ENCODE measurements around the gene TMUB2. TPM values are rescaled to one million over a fixed set of nuclear protein-coding genes. Genes with fewer than 3 reads are reported as not detected.
A peak's percentile ranks its signal among the peaks of the same experiment; 100 is the strongest.

TMUB2 gene
- total RNA-seq, 4 donors from 2014 or later, result 14.6 to 25.5 (median 21.6) TPM

GRCh38 chr17:44197980-44198720, 11.4 kb downstream of the TMUB2 start:
- 7 to 20% methylated on average over 1 to 2 of the region's 11 CpGs for WGBS, 2 donors
- H3K9me3 ChIP-seq, result no peaks in the 10 kb centered on the region
- no peaks in the 10 kb centered on the region for H3K27me3 ChIP-seq
- intact Hi-C loops (cut with DNase I), result no loop called here
- DNase-seq, result no peak
- H3K4me3 ChIP-seq, result peak overlapping the region; percentile 85 to 98 (median 89)
- H3K27ac ChIP-seq, result peak overlapping the region; percentile 96 to 100 (median 99)
- peaks cover 19 to 48% (median 27%) of the 10 kb centered on the region in 3 donors for H3K4me1 ChIP-seq
- peak in 1 of 6 experiments; percentile 7 for TF ChIP-seq CTCF (IDR thresholded peaks at IDR 0.05)
- TF ChIP-seq POLR2A (IDR thresholded peaks at IDR 0.05), result peak in 2 of 4 donors; percentile 36 to 47
- H3K36me3 ChIP-seq, result peaks cover 28 to 47% (median 36%) of the 10 kb centered on the region in 3 donors

GRCh38 chr17:44198721-44199552, 12.2 kb downstream of the TMUB2 start:
- Histone ChIP-seq H3K27me3 (no peaks in the 10 kb centered on the region), H3K36me3 (peaks cover 22 to 39% (median 28%) of the 10 kb centered on the region in 3 donors), H3K9me3 (no peaks in the 10 kb centered on the region), H3K4me3 (peak overlapping the region; percentile 85 to 98 (median 89)), H3K4me1 (peaks cover 24 to 48% (median 27%) of the 10 kb centered on the region in 3 donors), H3K27ac (peak overlapping the region; percentile 96 to 100 (median 99))
- TF ChIP-seq POLR2A (IDR thresholded peaks at IDR 0.05) (peak in 1 of 4 donors; percentile 47), CTCF (IDR thresholded peaks at IDR 0.05) (no peak)
- no peak for DNase-seq
- intact Hi-C loops (cut with DNase I), result no loop called here
- WGBS, 2 donors, result 0% methylated on average over 4 of the region's 68 CpGs; no CpG with 5 or more reads in 1 of the 2 donors

GRCh38 chr17:44199553-44200477, 13.0 kb downstream of the TMUB2 start, which contains the start of gene ATXN7L3:
Gene ATXN7L3 (minus strand): TSS chr17:44199884. CDS start chr17:44198070, 1,814 bp downstream.
- Histone ChIP-seq H3K27me3 (no peaks in the 10 kb centered on the region), H3K27ac (peak within 1 kb of the TSS; percentile 96 to 100 (median 99)), H3K4me3 (peak within 1 kb of the TSS; percentile 85 to 98 (median 89)), H3K36me3 (peaks cover 13 to 30% (median 20%) of the 10 kb centered on the region in 3 donors), H3K4me1 (peaks cover 31 to 55% (median 33%) of the 10 kb centered on the region in 3 donors), H3K9me3 (no peaks in the 10 kb centered on the region)
- intact Hi-C loops (cut with DNase I), result loop anchor here (10.0 kb wide), 1 partner anchor 305 kb away; the partner anchor contains the start of gene GPATCH8
- no CpG with 5 or more reads among the region's 126 CpGs for WGBS, 2 donors
- TF ChIP-seq CTCF (IDR thresholded peaks at IDR 0.05), result no peak
- TF ChIP-seq POLR2A (IDR thresholded peaks at IDR 0.05), result peak in 1 of 4 donors; percentile 39
- DNase-seq, result peak; percentile 97

- intact Hi-C loops (cut with DNase I), result loop anchor here (10.0 kb wide), 1 partner anchor 304 kb away; the partner anchor contains the start of gene GPATCH8
- Histone ChIP-seq H3K4me3 (peak overlapping the region; percentile 85 to 98 (median 89)), H3K27ac (peak overlapping the region; percentile 96 to 100 (median 99)), H3K9me3 (no peaks in the 10 kb centered on the region), H3K27me3 (no peaks in the 10 kb centered on the region), H3K36me3 (peaks cover 7 to 25% (median 14%) of the 10 kb centered on the region in 3 donors), H3K4me1 (peaks cover 31 to 57% (median 33%) of the 10 kb centered on the region in 3 donors)
- WGBS, 2 donors, result 9 to 26% methylated on average over 8 to 20 of the region's 36 CpGs
- TF ChIP-seq CTCF (IDR thresholded peaks at IDR 0.05) (no peak), POLR2A (IDR thresholded peaks at IDR 0.05) (peak in 2 of 4 donors; percentile 13)
- DNase-seq, result no peak
Measured at GRCh38 chr17:44200478-44201155, 13.8 kb downstream of the TMUB2 start.
